Stimulated activated CD4-positive, alpha-beta T cell treated with anti-CD3 and anti-CD28 coated beads, Interleukin-15, amount 100 ng/mL, for 48 hours (primary cell): ENCODE results near the gene CCDC34.
"Not testable (repeated sequence)": the region's sequence is repeated elsewhere in the genome, so short reads cannot be mapped to it uniquely, and the experiment has no call there.

Experiments
- DNase-seq, 2 donors: peaks; one replicate each; pipeline ENCODE4 v3.0.0-alpha.2; 2020; ENCODE audit warnings: low read depth in 2 of 2

CCDC34 gene

GRCh38 chr11:27322196-27322595 lies 40.8 kb downstream of the CCDC34 start:
- not testable (repeated sequence) for DNase-seq

DNA sequence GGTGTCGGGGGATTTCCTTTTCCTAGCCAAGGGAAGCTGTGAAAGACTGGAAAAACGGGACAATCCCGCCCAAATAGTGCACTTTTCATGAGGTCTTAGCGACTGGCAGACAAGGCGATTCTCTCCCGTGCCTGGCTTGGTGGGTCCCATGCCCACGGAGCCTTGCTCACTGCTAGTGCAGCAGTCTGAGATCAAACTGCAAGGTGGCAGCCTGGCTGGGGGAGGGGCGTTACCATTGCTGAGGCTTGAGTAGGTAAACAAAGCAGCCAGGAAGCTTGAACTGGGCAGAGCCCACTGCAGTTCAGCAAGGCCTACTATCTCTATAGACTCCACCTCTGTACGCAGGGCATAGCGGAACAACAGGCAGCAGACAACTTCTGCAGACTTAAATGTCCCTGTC lies 41.7 kb downstream of the CCDC34 start:
- DNase-seq: not testable (repeated sequence)

GRCh38 chr11:27319072-27319471 lies 43.9 kb downstream of the CCDC34 start:
- no peak for DNase-seq

DNA sequence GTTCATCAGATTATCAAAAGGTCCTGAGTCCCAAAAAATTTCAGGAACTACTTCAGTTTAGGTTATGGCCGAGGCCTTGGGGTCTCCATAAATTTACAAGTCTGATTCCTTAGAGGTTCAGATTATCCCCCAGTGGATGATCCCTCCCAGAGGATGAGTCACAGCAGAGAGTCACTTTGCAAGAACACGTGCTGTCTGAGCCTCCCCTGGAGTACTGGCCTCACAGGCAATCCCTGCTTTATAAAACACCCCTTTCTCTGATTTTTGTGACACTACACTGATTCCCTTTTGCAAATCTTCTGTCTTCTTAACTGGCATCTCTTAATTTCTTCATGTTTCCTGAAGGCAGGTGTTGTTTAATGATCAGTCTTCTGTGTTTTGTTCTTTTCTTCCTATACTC lies 45.3 kb downstream of the CCDC34 start:
- no peak for DNase-seq

DNA sequence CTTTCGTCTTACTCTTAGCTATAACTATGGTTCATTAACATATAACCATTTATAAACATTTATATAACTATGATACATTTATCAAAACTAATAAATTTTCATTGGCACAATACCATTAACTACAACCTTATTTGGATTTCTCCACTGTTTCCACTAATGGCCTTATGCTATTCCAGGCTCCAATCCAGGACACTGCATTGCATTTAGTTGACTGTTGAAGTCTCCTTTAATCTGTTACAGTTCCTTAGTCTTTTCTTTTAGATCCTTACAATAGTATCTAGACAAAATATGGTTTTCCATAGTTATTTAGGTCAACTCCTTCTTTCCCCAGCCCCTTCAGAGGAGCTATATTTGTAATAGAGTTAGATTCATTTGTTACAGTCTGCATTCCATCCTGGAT lies 47.2 kb downstream of the CCDC34 start:
- DNase-seq: no peak

GRCh38 chr11:27313157-27313821 lies 49.7 kb downstream of the CCDC34 start:
- no peak for DNase-seq

DNA sequence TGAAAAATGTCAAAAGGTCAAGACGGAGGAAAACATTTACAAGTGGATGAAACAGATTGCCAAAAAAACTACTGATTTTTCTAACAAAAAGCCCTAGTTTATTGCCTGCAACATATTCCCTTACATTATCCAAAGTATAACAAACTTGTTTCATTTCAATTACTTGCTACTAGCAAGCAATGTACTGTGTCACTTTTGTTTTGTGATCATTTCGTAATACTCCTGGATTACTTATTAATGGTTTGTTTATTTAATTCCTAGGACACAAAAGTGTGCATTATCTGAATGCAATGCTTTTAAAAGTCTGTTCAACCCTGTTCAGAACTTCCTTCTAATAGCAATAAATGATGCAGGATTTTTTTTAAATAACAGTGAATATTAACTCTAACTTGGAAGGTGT lies 50.9 kb downstream of the CCDC34 start:
- DNase-seq: no peak

DNA sequence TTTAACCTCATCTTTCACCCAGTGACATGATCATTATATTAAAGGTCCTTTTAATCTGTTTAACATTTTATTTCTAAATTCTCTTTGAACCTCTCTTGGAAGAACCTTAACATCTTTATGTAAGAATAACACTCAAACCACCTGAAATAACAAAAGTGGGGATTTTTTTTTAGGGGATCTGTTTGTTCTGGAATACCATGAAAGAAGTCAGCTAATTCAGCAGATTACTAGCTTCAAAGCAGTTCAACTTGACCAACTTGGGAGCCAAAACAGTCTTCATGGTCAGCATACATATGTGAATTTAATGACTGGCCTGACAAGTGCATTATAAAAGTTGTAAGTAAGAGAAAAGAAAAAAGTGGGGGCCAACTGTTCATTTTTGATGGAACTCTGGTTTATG lies 52.3 kb downstream of the CCDC34 start:
- DNase-seq: no peak

GRCh38 chr11:27310182-27310581 lies 52.8 kb downstream of the CCDC34 start:
- no peak for DNase-seq

GRCh38 chr11:27309046-27309445 lies 54.0 kb downstream of the CCDC34 start:
- no peak for DNase-seq

DNA sequence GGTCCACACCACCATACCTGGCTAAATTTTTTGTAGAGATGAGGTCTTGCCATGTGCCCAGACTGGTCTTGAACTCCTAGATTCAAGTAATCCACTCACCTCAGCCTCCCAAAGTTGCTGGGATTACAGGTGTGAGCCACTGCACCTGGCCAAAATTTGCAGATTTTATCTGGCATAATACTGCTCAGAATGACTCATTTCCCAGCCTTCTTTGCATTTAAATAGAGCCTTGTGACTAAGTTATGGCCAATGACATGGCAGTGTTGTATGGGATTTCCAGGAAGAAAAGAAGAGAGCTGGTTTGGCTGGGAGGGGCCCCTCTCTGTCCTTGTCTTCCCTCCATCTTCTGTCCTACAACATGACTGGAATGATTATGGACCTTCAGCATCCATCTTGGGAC lies 55.8 kb downstream of the CCDC34 start:
- no peak for DNase-seq

DNA sequence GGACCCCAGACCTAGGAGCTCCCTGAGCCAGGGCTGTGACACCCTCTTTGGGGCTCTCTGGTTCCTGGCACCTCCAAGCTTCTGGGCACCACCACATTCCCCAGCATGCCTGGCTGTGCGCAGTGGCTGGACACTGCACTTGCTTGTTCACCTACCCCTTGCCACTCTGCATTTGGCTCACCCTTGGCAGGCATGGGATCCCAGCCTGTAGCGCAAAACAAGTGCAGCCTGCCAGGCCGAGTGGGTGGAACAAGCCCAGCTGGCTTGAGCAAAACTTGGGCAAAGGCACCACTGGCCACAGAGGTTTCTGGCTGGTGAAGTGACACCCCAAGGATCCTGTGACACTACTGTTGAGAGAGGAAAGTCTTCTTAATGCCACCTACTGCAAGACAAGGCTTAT lies 57.3 kb downstream of the CCDC34 start:
- no peak for DNase-seq

- no peak for DNase-seq
These were observed 58.5 kb downstream of the CCDC34 start for GRCh38 chr11:27304514-27304913.

GRCh38 chr11:27303903-27304302 lies 59.1 kb downstream of the CCDC34 start:
- no peak for DNase-seq

GRCh38 chr11:27300974-27301373 lies 62.0 kb downstream of the CCDC34 start:
- no peak for DNase-seq

- DNase-seq: no peak
These were observed 65.4 kb downstream of the CCDC34 start for GRCh38 chr11:27297616-27298015.

GRCh38 chr11:27296497-27296896 lies 66.5 kb downstream of the CCDC34 start:
- DNase-seq: no peak

DNA sequence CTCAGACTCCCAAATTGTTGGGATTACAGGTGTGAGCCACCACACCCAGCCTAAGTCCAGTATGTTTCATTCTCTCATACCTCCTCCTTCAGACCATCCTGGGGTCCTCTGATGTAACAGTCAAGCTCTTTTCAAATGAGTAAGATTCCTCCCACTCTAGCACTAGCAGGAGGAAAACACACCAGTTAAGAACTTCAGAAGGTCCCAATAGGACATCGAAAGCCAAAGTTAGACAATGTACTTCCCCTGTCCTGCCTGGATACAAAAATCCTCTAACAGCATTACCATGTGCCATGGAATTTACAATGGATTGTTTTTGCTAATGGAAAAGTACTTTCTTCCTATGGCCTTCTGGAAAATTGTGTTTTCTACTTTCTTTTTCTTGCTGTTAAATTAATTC lies 67.1 kb downstream of the CCDC34 start:
- no peak for DNase-seq

GRCh38 chr11:27294654-27295053 lies 68.4 kb downstream of the CCDC34 start:
- DNase-seq: no peak

DNA sequence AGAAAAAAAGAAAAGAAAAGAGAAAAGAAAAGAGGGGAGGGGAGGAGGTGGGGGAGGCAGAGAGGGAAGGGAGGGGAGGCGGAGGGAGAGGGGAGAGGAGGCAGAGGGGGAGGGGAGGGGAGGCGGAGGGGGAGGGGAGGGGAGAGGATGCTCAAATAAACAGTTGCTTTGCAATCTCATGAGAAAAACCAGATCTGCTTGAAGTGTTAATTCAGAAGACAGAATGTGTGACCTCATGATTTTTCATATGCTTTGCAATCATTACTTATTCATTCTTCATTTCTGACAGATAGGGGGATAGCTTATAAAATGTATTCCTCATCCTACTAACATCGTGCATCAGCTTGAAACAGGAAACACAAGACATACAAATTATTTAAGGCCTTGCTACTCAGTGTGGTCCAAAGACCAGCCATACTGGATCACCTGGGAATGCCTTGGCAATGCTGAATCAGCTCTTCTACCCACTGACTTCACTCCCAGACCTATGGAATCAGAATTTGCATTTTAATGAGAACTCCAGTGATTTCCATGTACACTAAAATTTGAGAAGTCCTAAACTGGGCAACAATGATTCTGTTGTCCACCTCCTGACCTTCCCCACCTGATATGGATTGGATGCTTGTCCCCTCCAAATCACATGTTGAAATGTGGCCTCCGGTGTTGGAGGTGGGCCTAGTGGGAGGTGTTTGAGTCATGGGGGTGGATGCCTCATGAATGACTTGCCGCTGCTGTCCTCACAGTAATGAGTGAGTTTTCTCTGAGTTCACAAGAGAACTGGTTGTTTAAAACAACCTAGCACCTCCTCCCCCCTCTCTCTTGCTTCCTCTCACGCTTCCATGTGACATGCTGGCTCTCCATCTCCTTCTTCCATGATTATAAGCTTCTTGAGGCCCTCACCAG lies 69.2 kb downstream of the CCDC34 start:
- no peak for DNase-seq

DNA sequence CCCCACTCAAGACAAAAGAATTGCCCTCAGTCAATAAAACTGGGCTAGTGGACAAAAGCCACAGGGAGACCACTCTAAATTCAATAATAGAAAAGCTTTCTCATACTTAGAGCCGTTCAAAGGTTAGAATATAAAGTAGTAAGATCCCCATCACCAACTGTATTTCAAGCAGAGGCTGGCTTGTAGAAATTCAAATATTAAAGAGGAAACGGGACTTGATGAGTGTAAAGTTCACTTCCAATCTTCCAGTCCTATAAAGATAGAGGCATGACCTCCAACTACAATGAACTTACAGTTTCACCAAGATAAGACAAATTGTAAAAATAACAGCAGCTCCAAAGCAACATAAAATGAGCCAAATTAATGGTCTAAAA lies 70.4 kb downstream of the CCDC34 start:
- no peak for DNase-seq

DNA sequence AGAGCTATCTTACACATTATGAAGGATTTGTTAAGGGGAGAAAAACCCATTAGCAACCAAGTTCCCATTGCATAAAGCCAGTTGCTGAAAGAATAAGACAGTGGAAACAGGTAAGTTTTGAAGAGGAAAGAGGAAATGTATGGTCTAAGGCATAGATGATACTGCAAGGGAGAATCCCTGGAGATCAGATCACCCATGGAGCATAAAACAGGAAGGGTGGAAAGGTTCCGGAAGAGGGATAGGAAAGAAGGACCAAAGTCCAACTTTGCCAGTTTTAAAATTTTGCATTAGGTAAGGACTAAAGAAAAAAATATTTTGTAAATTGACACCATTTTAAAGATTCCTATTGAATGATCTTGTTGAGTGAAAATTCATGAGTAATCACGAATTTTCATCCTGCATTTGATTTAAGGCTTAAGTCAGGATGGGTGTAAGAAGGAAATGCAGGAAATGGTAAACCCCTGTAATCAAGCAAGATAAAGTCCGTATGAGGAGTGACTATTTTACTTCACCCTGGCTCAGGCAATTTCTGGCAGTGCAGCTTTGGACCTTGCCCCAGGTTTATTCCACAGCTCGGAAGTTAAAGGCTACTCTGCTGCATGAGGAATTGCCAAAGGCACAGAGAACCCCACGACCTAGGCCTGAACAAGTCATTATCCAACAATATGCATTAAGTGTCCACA lies 70.9 kb downstream of the CCDC34 start:
- no peak for DNase-seq
